Activated CD8-positive, alpha-beta memory T cell treated with anti-CD3 and anti-CD28 coated beads, Interleukin-2, amount 50 U/mL, for 24 hours (primary cell): ENCODE results near the gene OAF.
"Not testable (repeated sequence)": the region's sequence is repeated elsewhere in the genome, so short reads cannot be mapped to it uniquely, and the experiment has no call there.

Source experiments
- DNase-seq: peaks from one replicate; pipeline ENCODE4 v3.0.0-alpha.2; 2020; ENCODE audit errors: extremely low read depth

Gene OAF

DNA sequence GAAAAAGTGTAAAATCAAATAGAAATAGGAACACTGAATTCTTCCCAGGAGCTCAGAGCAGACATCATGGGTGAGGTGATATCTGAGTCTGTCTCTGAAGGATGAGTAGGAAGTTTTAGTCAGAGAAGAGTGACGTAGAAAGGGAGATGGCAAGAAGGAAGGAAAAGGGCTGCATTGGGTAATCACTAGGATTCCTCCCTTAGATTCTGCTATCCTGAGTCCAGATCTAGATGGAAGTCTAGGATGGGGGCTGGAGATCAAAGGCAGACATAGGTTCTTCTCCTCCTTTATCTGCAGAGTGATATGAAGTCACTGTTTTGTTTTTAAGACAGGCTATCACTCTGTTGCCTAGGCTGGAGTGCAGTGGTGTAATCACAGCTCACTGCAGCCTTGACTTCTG, 59.6 kb downstream of the OAF start:
- no peak for DNase-seq

DNA sequence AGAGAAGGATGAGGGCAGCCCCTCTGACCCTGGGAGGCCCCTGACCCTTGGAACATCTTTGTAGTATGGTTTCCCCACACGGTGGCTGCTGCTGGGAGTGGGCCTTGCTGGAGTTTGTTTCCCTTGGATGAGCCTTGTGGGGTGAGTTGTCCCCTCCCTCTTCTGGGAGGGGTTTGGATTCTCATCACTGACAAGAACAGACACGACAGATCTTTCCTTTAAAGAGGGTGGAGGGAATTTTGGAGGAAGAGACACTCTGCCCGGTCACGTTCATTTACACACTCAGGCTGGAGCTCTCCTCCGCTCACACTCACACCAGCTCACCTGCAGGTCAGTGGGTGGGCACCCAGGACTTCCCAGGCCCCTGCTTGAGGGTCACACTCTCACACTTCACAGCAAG, 60.8 kb downstream of the OAF start:
- no peak for DNase-seq

DNA sequence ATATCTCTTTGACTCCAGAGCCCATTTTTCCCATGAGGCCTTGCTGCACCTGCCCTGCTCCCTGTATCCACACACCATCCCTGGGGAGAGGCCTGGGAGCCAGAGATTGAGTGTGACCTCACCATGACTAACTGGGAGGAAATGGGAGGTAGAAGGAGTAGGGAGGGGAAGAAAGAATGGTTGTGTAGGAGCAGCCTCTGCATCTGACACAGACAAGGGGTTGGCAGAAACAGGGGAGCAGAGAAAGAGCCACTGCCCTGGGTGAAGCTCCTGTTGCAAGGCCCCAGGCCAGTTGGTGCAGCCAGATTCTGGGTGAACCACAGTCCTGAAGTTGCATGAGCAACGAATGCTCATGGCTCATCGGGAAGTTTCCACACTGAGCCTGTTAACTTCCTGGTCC, 61.5 kb downstream of the OAF start:
- no peak for DNase-seq

DNA sequence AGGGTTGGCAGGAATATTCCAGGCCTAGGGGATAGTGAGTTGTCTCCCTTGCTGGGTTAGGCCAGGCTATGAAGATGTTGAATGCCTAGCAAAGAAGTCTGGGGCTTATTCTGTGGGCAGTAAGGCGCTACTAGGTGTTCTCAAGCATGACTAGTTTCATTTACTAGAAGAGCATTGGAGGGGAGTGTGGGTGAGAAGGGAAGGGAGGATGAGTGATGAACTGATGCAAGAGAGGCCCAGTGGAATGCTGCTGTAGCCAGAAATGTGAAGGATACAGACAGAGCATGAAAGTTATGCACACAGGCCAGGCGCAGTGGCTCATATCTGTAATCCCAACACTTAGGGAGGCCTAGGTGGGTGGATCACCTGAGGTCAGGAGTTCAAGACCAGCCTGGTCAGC, 62.6 kb downstream of the OAF start:
- no peak for DNase-seq

DNA sequence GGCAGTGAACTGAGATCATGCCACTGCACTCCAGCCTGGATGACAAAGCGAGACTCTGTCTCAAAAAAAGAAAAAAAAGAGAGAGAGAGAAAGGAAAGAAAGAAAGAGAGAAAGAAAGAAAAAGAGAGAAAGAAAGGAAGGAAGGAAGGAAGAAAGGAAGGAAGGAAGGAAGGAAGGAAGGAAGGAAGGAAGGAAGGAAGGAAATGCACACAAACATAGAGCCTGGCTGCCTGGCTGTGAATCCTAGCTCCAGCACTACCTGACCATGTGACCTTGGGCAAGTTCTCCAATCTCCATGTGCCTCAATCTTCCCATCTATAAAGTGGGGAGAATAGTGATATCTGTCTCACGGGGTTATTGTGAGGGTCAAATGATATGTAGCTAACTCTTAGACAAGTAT, 63.1 kb downstream of the OAF start:
- DNase-seq = not testable (repeated sequence)

DNA sequence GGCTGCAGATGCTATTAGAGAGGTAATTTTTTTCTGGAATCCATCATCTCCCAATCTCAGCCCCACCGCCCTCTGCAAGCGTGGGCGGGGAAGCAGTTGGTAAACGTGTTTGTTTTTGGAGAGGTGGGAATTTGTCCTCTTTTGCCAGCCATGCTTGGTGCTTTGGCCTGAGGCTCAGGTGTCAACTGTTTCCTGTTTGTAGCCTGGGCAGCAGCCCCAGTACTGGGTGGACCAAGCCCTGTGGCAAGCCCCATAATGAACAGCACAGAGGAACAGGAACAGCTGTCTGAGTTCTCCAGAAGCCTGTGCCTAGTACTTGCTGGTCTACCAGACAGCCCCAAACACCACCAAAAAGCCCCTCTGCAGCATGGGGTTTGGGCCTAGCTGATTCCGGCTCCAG, 68.7 kb downstream of the OAF start:
- DNase-seq = no peak
